WTC11 (cell line): ENCODE measurements around the gene CLIC5. TPM values are rescaled to one million over a fixed set of nuclear protein-coding genes. Genes with fewer than 3 reads are reported as not detected.

Experiments
- ATAC-seq: fragments of 200-7000 bp; cut with Tn5 transposase; 2 replicates; pipeline ENCODE4 v1.10.0; 2021; ENCODE audit warnings: mild to moderate bottlenecking, moderate library complexity
- CTCF ChIA-PET: fragments of 300-600 bp; sonication (Branson Sonifier 250); formaldehyde crosslinking; loops from one replicate; lab custom pipeline; 2021; ENCODE audit warnings: antibody characterized with exemption; lab: Charles Lee
- POLR2A ChIA-PET: fragments of 350-600 bp; sonication (Branson Sonifier 250); formaldehyde crosslinking; loops from one replicate; lab custom pipeline; 2021; ENCODE audit warnings: antibody characterized with exemption; lab: Charles Lee
- DNase-seq: peaks from one replicate; pipeline ENCODE4 v3.0.0; 2021; ENCODE audit warnings: low spot score
- H3K27ac Mint-ChIP-seq: 2 replicates; pipeline ENCODE4 v1.8.0; 2021; ENCODE audit warnings: mixed read lengths
- H3K27me3 Mint-ChIP-seq: 2 replicates; pipeline ENCODE4 v1.8.0; 2021; ENCODE audit warnings: low read depth, mild to moderate bottlenecking, moderate library complexity, mixed read lengths
- H3K36me3 Mint-ChIP-seq: 2 replicates; pipeline ENCODE4 v1.8.0; 2021; ENCODE audit warnings: mixed read lengths
- H3K4me1 Mint-ChIP-seq: 2 replicates; pipeline ENCODE4 v1.8.0; 2022; ENCODE audit warnings: mixed read lengths
- H3K4me3 Mint-ChIP-seq: 2 replicates; pipeline ENCODE4 v1.8.0; 2021; ENCODE audit warnings: mild to moderate bottlenecking, moderate library complexity, mixed read lengths
- H3K9me3 Mint-ChIP-seq: 2 replicates; pipeline ENCODE4 v1.8.0; 2021; ENCODE audit warnings: mixed read lengths
- CREB1 ChIP-seq: sonication (generic); formaldehyde crosslinking; IDR thresholded peaks from 2 replicates; pipeline ENCODE4 v1.8.0; 2023; ENCODE audit warnings: mild to moderate bottlenecking, missing genetic modification reagents
- FOXJ3 ChIP-seq: sonication (generic); formaldehyde crosslinking; IDR thresholded peaks from 2 replicates; pipeline ENCODE4 v1.9.0; 2021; ENCODE audit warnings: missing genetic modification reagents, mild to moderate bottlenecking, borderline replicate concordance
- FOXK1 ChIP-seq: sonication (generic); formaldehyde crosslinking; IDR thresholded peaks from 2 replicates; pipeline ENCODE4 v1.8.0; 2022; ENCODE audit warnings: mild to moderate bottlenecking, moderate library complexity, missing genetic modification reagents
- JUN ChIP-seq: sonication (generic); formaldehyde crosslinking; IDR thresholded peaks from 2 replicates; pipeline ENCODE4 v1.8.0; 2023; ENCODE audit warnings: mild to moderate bottlenecking, missing genetic modification reagents
- NFATC4 ChIP-seq: fragments of 250-450 bp; sonication (Bioruptor Pico); IDR thresholded peaks from 2 replicates; pipeline ENCODE4 v1.9.0; 2021; ENCODE audit warnings: mild to moderate bottlenecking
- NR1H2 ChIP-seq: sonication (generic); formaldehyde crosslinking; IDR thresholded peaks from 2 replicates; pipeline ENCODE4 v1.9.0; 2021; ENCODE audit warnings: mild to moderate bottlenecking, moderate library complexity, missing genetic modification reagents
- SMAD4 ChIP-seq: sonication (generic); formaldehyde crosslinking; IDR thresholded peaks from 2 replicates; pipeline ENCODE4 v1.8.0; 2022; ENCODE audit warnings: mild to moderate bottlenecking, missing genetic modification reagents
- SOX15 ChIP-seq: fragments of 250-450 bp; sonication (Bioruptor Pico); IDR thresholded peaks from 2 replicates; pipeline ENCODE4 v1.9.0; 2021; ENCODE audit warnings: mild to moderate bottlenecking
- TEAD1 ChIP-seq: sonication (generic); formaldehyde crosslinking; IDR thresholded peaks from 2 replicates; pipeline ENCODE4 v1.8.0; 2022; ENCODE audit warnings: mild to moderate bottlenecking, missing genetic modification reagents
- TP53 ChIP-seq: sonication (generic); formaldehyde crosslinking; IDR thresholded peaks from 2 replicates; pipeline ENCODE4 v1.8.1; 2023; ENCODE audit warnings: mild to moderate bottlenecking, missing genetic modification reagents
- ZNF121 ChIP-seq: sonication (generic); formaldehyde crosslinking; IDR thresholded peaks from 2 replicates; pipeline ENCODE4 v1.8.0; 2023; ENCODE audit warnings: missing genetic modification reagents
- ZNF263 ChIP-seq: sonication (generic); formaldehyde crosslinking; IDR thresholded peaks from 2 replicates; pipeline ENCODE4 v1.8.1; 2022; ENCODE audit warnings: low read depth, mild to moderate bottlenecking, moderate library complexity, missing genetic modification reagents
- ZNF416 ChIP-seq: fragments of 250-450 bp; sonication (Bioruptor Pico); IDR thresholded peaks from 2 replicates; pipeline ENCODE4 v1.9.0; 2021; ENCODE audit warnings: mild to moderate bottlenecking, inconsistent platforms
- total RNA-seq: library from RNA; stranded (reverse); gene quantifications from 3 replicates; pipeline ENCODE4 v1.2.3, GENCODE V29; 2021
- TF ChIP-seq, protein P1 (sequence below): sonication (generic); formaldehyde crosslinking; IDR thresholded peaks from 2 replicates; pipeline ENCODE4 v1.8.1; 2023; ENCODE audit warnings: mild to moderate bottlenecking, missing genetic modification reagents, moderate library complexity
- TF ChIP-seq, protein P2 (sequence below): fragments of 250-450 bp; sonication (Bioruptor Pico); conservative IDR thresholded peaks from 2 replicates; pipeline ENCODE4 v1.9.0; 2021; ENCODE audit warnings: mild to moderate bottlenecking
- TF ChIP-seq, protein P3 (sequence below): sonication (generic); formaldehyde crosslinking; IDR thresholded peaks from 2 replicates; pipeline ENCODE4 v1.8.0; 2023; ENCODE audit warnings: missing genetic modification reagents, mild to moderate bottlenecking, borderline replicate concordance
- TF ChIP-seq, protein P4 (sequence below): sonication (generic); formaldehyde crosslinking; IDR thresholded peaks from 2 replicates; pipeline ENCODE4 v1.8.1; 2022; ENCODE audit warnings: low read depth, missing genetic modification reagents, borderline replicate concordance
- TF ChIP-seq, protein P5 (sequence below): sonication (generic); formaldehyde crosslinking; IDR thresholded peaks from 2 replicates; pipeline ENCODE4 v1.8.0; 2022; ENCODE audit warnings: mild to moderate bottlenecking, missing genetic modification reagents

The CLIC5 gene
- total RNA-seq, 1 experiment from 2014 or later: 0.22 TPM

DNA sequence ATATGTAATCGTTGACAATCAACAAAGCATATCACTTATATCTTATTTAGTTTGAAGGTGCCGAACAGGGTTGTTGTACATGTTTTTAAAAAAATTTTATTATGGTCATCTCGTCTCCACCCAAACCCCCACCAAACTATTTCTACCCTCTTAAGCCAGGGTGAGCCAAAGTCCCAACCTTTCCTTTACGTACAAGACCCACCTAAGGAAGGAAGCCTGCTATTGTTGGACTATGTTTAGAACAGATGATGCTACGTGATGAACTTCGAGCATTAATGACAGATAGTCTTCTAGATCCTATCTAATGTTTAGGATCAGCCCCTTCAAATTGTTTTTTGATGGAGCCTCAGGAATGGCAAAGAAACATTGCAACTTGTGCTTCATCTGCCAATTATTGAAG, 44.4 kb downstream of the CLIC5 start:
- H3K9me3 Mint-ChIP-seq: peaks cover 18% of the 10 kb centered on the region
- CTCF ChIA-PET: no interaction called here
- ATAC-seq: no peak
- 0 out of 2 replicates have a peak, but pooled peaks cover 4% of the 10 kb centered on the region for H3K36me3 Mint-ChIP-seq
- no peak overlapping the region for H3K4me3 Mint-ChIP-seq
- no peak overlapping the region for H3K27ac Mint-ChIP-seq
- DNase-seq: no peak
- POLR2A ChIA-PET: no interaction called here
- peaks cover 20% of the 10 kb centered on the region for H3K4me1 Mint-ChIP-seq
- H3K27me3 Mint-ChIP-seq: no peaks in the 10 kb centered on the region; the same call in none of the 2 replicates
- TF ChIP-seq TP53: no peak

DNA sequence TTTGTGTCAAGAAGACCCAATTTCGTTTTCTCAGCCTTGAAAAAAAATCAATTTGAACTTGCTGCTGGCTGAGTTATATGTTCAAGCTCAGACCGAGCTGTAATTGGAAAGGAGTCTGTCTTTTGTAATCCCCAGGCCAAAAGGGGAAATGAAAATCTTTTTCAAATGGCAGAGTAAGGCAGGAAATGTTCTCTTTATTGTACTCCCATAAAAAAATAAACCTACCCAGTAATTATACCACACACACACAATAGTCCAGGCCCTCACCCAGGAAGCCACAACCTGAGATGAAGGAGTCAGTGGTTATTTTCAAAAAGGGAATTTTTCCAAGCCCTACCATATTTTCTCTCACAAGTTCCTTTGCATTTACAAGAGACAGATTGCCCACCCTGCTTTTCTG, 45.3 kb downstream of the CLIC5 start:
- CTCF ChIA-PET: no interaction called here
- H3K27me3 Mint-ChIP-seq: no peaks in the 10 kb centered on the region; the same call in none of the 2 replicates
- no peak overlapping the region for H3K27ac Mint-ChIP-seq
- peaks cover 20% of the 10 kb centered on the region for H3K4me1 Mint-ChIP-seq
- H3K36me3 Mint-ChIP-seq: 0 out of 2 replicates have a peak, but pooled peaks cover 4% of the 10 kb centered on the region
- H3K9me3 Mint-ChIP-seq: peaks cover 18% of the 10 kb centered on the region
- POLR2A ChIA-PET: no interaction called here
- H3K4me3 Mint-ChIP-seq: no peak overlapping the region
- ATAC-seq: no peak
- no peak for DNase-seq
- TF ChIP-seq SOX15 (CRISPR knock-in tag) (no peak), FOXJ3 (CRISPR knock-in tag) (no peak), CREB1 (CRISPR knock-in tag) (no peak), FOXK1 (CRISPR knock-in tag) (no peak), ZNF121 (no peak), ZNF416 (no peak), TEAD1 (CRISPR knock-in tag) (no peak), SMAD4 (CRISPR knock-in tag) (no peak), JUN (no peak)
- TF ChIP-seq, protein P1, sequence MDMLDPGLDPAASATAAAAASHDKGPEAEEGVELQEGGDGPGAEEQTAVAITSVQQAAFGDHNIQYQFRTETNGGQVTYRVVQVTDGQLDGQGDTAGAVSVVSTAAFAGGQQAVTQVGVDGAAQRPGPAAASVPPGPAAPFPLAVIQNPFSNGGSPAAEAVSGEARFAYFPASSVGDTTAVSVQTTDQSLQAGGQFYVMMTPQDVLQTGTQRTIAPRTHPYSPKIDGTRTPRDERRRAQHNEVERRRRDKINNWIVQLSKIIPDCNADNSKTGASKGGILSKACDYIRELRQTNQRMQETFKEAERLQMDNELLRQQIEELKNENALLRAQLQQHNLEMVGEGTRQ: no peak
- TF ChIP-seq, protein P2, sequence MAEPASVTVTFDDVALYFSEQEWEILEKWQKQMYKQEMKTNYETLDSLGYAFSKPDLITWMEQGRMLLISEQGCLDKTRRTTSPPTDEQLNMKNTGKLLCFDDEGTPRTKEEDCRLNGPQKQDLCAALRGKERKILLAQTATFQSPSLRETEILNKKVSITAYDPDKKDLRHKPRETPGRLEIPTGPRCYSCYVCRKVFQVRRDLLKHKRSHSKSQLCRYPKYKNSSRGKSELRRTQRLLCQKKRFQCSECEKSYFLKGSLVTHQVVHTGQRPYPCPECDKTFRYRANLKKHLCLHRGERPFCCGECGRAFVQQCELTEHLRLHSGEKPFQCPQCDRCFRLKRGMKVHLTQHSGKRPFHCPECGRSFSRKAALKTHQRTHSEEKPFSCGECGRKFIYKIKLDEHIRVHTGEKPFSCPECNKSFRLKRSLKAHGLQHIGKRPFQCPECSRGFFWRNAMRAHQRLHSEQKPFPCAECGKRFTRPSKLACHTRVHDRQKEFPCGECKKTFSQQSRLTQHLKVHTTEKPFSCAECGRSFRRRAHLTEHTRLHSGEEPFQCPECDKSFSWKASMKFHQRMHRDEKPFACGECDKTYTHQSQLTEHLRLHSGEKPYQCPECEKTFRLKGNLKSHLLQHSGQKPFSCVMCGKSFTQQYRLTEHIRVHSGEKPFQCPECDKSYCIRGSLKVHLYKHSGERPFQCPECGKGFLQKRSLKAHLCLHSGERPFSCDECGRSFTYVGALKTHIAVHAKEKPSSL (CRISPR knock-in tag): no peak
- TF ChIP-seq, protein P3, sequence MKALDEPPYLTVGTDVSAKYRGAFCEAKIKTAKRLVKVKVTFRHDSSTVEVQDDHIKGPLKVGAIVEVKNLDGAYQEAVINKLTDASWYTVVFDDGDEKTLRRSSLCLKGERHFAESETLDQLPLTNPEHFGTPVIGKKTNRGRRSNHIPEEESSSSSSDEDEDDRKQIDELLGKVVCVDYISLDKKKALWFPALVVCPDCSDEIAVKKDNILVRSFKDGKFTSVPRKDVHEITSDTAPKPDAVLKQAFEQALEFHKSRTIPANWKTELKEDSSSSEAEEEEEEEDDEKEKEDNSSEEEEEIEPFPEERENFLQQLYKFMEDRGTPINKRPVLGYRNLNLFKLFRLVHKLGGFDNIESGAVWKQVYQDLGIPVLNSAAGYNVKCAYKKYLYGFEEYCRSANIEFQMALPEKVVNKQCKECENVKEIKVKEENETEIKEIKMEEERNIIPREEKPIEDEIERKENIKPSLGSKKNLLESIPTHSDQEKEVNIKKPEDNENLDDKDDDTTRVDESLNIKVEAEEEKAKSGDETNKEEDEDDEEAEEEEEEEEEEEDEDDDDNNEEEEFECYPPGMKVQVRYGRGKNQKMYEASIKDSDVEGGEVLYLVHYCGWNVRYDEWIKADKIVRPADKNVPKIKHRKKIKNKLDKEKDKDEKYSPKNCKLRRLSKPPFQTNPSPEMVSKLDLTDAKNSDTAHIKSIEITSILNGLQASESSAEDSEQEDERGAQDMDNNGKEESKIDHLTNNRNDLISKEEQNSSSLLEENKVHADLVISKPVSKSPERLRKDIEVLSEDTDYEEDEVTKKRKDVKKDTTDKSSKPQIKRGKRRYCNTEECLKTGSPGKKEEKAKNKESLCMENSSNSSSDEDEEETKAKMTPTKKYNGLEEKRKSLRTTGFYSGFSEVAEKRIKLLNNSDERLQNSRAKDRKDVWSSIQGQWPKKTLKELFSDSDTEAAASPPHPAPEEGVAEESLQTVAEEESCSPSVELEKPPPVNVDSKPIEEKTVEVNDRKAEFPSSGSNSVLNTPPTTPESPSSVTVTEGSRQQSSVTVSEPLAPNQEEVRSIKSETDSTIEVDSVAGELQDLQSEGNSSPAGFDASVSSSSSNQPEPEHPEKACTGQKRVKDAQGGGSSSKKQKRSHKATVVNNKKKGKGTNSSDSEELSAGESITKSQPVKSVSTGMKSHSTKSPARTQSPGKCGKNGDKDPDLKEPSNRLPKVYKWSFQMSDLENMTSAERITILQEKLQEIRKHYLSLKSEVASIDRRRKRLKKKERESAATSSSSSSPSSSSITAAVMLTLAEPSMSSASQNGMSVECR (CRISPR knock-in tag): no peak
- TF ChIP-seq, protein P4, sequence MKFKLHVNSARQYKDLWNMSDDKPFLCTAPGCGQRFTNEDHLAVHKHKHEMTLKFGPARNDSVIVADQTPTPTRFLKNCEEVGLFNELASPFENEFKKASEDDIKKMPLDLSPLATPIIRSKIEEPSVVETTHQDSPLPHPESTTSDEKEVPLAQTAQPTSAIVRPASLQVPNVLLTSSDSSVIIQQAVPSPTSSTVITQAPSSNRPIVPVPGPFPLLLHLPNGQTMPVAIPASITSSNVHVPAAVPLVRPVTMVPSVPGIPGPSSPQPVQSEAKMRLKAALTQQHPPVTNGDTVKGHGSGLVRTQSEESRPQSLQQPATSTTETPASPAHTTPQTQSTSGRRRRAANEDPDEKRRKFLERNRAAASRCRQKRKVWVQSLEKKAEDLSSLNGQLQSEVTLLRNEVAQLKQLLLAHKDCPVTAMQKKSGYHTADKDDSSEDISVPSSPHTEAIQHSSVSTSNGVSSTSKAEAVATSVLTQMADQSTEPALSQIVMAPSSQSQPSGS (CRISPR knock-in tag): no peak

DNA sequence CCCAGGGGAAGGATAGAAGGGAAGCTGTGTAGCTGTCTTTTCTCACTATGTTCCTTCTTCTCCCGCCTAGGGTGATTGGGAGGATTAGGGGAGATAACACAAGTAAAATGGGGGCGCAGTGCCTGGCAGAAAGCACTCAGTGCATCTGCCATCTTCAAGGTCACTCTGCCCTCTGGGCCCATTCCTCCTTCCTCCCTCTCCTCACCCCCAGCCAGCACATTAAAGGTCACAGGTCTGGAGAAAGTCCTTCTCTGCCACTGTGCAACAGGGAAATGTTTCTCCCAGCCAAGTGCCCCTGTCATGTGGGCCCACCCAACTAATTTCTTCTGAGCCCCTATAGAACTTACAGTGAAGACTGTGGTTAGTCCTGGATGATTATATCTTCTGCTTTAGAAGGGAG, 45.8 kb downstream of the CLIC5 start:
- Mint-ChIP-seq H3K4me3 (no peak overlapping the region), H3K4me1 (peaks cover 20% of the 10 kb centered on the region), H3K27ac (no peak overlapping the region), H3K27me3 (no peaks in the 10 kb centered on the region; the same call in none of the 2 replicates), H3K36me3 (0 out of 2 replicates have a peak, but pooled peaks cover 1% of the 10 kb centered on the region), H3K9me3 (peaks cover 15% of the 10 kb centered on the region)
- POLR2A ChIA-PET: no interaction called here
- DNase-seq (no peak), ATAC-seq (no peak)
- CTCF ChIA-PET: no interaction called here
- TF ChIP-seq FOXK1 (CRISPR knock-in tag) (no peak), NR1H2 (CRISPR knock-in tag) (no peak), ZNF263 (CRISPR knock-in tag) (no peak), NFATC4 (CRISPR knock-in tag) (no peak), TP53 (no peak)
- TF ChIP-seq, protein P1: no peak
- TF ChIP-seq, protein P5, sequence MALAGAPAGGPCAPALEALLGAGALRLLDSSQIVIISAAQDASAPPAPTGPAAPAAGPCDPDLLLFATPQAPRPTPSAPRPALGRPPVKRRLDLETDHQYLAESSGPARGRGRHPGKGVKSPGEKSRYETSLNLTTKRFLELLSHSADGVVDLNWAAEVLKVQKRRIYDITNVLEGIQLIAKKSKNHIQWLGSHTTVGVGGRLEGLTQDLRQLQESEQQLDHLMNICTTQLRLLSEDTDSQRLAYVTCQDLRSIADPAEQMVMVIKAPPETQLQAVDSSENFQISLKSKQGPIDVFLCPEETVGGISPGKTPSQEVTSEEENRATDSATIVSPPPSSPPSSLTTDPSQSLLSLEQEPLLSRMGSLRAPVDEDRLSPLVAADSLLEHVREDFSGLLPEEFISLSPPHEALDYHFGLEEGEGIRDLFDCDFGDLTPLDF: no peak
